Measurements from ENCODE around the gene UAP1L1.

UAP1L1 gene

DNA sequence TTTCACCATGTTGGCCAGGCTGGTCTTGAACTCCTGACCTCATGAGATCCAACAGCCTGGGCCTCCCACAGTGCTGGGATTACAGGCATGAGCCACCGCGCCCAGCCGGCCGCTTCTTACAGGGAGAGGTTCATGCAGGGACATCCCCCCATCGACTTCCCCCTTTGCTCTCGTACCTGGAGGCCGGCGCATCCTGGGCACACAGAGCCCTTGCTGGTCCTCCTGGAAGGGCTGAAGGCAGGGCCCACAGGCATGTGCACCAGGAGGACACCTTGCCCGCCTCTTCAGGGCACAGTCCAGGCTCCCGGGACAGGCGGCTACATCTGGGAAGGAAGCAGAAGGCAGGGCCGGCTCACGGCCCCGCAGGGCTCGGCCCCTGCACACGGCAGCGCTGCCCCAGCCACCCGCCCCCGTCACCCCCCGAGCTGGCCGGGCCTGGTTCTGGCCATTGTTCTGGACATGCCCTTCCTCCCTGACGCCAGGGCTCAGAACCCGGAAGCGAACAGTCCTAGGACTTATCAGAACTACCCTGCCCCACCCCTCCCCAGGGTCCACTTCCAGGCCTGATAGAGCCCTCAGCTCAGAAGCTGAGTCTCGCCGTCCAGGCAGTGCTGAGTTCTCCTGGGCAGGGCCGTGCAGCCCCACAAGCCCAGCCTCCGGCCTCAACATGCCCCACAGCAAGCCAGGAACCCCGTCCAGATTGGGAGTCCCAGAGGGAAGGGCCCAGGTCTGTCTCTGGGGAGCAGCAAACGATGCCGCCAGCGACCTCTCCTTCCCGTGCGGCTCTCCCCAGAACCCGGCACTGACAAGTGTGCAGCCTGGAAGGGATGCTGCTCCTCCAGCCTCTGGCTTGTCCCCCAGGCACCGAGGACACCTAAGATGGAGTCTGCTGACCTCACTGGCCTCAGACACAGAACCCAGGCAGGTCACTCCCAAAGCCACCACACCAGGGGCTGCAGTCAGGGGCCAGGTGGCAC is 34.3 kb upstream of the UAP1L1 start:
- DNase-seq, result no peak

GRCh38 chr9:137044037-137044436 is 33.3 kb upstream of the UAP1L1 start:
- DNase-seq, result no peak

DNA sequence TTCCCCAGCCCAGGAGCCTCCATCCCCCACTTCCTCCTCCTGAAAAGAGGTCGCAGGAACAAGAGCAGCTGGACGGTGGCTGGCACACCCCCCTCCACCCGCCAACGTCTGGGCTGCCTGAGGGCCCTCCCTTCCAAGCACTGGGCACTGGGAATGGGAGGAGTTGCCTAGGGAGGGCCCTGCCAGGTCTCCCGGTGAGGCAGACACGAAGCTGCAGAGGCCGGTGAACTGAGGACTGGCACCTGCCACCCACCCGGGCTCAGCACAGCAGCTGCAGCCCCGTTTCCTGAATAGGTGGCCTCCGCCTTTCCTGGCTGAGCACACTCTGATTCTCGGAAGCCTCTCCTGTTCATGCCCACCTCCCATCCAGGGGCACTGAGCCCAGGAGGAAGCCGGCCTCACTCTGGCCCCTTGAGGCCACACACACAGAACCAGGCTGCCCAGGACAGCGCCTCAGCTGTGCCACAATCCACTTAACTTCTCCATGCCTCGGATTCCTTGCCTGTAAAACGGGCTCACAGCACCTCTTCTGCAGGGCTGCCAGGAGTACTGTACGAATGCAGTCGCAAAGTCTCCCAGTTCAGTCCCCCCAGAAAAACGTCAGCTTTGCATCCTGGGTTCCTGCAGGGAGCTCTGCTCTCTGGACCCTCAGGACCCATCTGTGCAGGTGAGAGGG is 32.7 kb upstream of the UAP1L1 start:
- DNase-seq, result no peak

DNA sequence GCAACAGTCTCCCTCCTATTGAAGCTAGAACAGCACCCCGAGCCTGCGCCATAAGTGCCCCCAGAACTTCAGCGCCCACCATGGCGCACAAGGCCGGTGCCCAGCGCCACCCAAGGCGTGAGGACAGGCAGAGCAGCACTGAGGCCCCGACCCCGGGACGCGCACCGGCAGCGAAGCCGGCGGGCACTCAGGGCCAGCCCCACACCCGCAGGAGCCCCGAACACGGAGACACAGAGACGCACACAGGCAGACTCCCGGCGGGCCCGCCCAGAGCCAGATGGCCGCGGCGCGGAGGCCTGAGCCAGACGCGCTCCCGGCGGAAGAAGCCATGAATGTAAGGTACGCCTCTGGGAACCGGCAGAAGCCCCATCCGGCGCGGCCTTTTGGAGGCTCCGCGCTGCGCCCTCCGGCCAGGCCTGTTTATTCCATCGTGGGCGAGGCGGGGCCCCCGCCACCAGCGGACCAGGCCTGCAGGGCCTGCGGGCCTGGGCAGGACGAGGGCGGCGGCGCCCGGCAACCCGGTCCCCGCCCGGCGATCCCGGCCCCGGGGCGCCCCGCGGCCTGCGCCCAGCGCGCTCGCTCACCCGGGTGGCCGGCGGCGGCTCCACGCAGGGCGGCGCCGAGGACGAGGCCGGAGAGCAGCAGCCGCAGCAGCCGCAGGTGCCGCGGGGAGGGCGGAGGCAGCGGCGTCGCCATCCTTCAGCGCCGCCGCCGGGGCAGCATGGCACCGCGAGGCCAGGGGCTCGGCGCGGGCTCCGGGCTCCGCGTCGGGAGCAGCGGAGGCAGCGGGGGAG is 31.8 kb upstream of the UAP1L1 start:
- no peak for DNase-seq

- peak; percentile 63 for DNase-seq
Observed at GRCh38 chr9:137046088-137046787, 31.1 kb upstream of the UAP1L1 start, which contains the start of gene NPDC1. TSS of gene NPDC1 (minus strand) at chr9:137046177. CDS start at chr9:137045989, 188 bp downstream.

DNA sequence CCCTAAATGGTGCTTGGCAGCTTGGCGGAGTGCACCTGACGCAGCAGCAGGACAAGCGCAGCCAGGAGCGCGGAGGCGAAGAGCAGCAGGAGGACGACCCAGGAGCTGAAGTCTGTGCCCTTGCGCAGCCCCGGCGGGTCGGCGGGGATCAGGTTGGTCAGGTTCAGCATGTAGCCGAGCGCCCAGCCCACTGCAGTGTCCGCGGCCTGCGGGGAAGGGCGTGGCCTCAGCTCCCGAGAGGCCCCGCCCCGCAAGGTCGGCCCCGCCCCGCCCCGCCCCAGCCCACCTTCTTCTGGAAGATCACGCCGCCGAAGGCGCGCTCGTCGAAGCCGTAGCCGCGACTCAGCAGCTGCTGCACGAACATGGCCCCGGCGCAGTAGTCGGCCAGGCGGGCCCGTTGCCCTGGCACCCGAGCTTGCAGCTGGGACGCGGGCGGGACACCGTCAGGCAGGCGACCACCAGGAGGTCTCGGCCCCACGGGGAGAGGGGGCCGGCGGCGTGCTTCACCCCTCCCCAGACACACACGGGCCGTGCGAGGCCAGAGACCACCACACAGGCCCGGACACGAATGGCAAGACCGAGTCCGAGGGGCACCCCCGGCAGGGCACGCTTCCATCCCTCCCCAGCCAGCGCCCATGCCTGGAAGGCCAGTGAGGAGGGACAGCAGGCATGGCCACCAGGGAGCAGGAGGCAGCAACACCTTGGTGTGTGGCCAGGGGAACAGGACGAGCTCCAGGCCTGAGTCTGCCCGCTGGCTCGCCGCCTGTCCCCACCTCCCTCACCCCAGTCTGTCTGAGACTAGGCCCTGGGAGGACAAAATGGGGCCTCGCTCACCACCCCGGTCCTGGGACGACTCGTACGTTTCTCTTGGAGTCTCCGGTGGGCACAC is 28.4 kb upstream of the UAP1L1 start:
- DNase-seq, result no peak

- DNase-seq, result peak; percentile 38
Observed at GRCh38 chr9:137049544-137050449, 27.5 kb upstream of the UAP1L1 start.

GRCh38 chr9:137050570-137050969 is 26.7 kb upstream of the UAP1L1 start:
- no peak for DNase-seq

DNA sequence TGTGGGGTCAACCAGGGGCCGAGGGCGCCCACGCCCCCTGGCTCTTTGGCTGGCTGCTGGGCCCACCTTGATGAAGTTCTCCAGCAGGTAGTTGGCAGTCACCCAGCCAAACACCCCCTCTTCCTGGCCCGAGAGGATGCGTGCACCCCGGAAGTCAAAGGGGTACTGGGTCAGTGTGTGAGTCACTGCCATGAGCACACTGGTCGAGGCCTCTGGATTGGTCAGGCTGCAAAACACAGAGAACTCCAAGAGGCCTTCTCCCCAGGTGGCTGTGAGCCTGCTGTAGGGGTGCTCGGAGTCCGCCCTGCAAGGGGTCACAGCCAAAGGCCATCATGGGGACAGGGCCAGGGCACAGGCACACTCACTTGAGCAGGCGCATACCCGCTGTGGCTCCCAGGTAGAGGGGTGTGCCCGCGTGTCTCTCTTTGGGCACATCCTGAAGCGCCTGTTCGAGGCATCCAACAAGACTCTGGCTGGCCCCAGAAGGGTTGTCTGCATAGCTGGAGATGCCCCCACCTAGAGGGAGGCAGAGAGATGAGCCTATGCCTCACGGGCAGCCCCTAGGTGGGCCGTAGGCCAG is 26.1 kb upstream of the UAP1L1 start:
- DNase-seq, result no peak

DNA sequence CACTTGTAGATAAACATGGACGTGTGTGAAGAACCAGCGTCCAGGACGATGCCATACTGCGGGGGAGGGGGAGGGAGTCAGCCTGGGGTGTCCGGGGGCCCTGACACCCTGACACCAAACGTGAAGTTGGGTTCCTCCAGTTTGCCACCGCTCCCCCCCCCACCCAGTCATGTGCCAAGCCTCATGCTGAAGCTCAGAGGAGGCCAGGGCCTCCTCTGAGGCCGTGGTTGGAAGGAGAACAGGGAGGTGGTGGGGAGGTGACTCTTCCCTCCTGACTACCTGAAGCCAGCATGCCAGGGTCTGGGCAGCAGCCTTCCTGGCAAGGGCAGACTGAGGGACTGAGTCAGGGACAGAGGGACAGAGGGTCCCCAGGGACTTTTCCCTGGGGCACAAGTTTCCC is 25.0 kb upstream of the UAP1L1 start:
- DNase-seq, result no peak

GRCh38 chr9:137052998-137053943 is 24.0 kb upstream of the UAP1L1 start:
- no peak for DNase-seq

GRCh38 chr9:137053944-137054931 is 23.1 kb upstream of the UAP1L1 start, which contains the start of gene ENTPD2:
TSS of gene ENTPD2 (minus strand) at chr9:137054061. CDS start at chr9:137053997, 64 bp downstream.
- no peak for DNase-seq

GRCh38 chr9:137054932-137055384 is 22.4 kb upstream of the UAP1L1 start:
- no peak for DNase-seq

DNA sequence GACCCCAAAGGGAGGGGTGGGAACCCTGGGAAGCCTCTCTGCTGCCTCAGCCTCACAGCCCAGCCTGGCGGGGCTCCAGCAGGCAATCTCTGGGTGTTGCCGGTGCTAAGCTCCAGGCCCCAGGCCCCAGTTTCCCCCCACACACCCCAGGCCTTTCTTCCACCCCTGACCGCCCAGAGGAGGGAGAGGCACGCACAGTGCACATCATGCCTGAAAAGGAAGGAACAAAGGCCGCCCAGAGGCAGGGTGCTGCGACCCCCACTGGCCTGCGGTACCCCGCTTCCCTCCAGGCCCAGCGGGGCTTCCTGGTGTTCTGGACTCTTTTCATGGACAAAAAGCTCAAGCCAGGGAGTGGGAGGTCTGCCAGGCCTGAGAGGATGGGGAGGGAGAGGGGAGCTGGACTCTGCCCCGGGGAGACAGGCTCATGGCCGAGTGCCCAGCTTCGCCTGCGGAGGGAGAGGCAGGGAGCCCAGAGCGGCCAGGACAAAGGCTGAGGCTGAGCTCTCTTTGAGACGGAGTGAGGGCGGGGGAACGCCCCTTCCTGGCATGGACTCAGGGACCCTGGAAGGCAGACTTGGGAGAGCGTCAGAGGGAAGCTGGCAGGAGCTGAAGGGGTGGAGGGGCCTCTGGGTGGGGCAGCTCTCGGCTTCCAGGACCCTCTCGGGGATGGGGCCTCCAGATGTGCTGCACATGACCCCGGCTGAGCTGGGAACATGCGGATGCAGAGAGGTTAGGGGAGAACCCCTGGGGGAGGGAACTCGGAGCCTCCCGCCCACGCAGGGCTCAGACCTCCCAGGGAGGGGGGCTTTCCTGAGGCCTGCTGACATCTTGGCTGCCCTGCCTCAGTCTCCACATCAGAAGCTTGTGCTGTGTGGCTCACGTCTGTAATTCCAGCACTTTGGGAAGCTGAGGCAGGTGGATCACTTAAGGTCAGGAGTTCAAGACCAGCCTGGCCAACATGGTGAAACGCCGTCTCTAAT is 21.6 kb upstream of the UAP1L1 start:
- DNase-seq, result no peak

DNA sequence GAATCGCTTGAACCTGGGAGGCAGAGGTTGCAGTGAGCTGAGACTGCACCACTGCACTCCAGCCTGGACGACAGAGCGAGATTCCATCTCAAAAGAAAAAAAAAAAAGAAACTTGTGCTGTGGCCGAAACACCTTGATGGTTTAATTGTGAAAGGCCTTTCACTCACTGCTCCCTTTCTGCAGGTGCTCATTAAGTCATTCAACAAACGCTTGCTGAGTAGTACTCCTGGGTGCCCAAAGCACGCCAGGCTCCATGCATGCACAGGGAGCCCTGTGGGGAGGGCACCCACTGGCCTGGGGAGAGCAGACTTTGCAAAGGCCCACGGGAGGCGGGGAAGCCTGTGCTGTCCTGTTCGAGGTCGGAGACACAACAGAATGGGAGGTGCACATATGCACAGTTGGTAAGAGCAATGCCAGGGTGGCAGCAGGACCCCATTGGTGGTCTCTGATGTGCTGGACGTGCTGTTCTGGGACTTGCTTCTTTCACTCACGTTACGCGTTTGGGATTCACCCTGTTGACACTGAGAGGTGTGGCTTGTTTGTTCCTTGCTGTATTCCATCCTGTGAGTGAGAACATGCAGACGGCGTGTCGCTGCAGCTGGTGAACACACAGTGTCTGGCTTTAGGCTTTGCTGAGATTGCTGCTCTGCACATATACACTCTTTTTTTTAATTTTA is 20.4 kb upstream of the UAP1L1 start:
- no peak for DNase-seq

All from inflammatory macrophage treated with lipopolysaccharide for 4 hours (primary cell).